Stimulated activated CD4-positive, alpha-beta T cell treated with anti-CD3 and anti-CD28 coated beads, Interleukin-4, amount 100 ng/mL, for 24 hours (primary cell): ENCODE measurements around the gene RNF212B.

Source experiments
- DNase-seq: peaks from one replicate; pipeline ENCODE4 v3.0.0-alpha.2; 2020

RNF212B gene

GRCh38 chr14:23297611-23298277 lies 60.0 kb downstream of the RNF212B start:
- DNase-seq = no peak

- no peak for DNase-seq
Observed at GRCh38 chr14:23299211-23299957, 61.6 kb downstream of the RNF212B start.

- no peak for DNase-seq
Observed at GRCh38 chr14:23299986-23300686, 62.4 kb downstream of the RNF212B start.

- DNase-seq = no peak
Observed at GRCh38 chr14:23300687-23301223, 63.0 kb downstream of the RNF212B start.

- peak; percentile 96 for DNase-seq
Observed at GRCh38 chr14:23301288-23301968, 63.7 kb downstream of the RNF212B start.

GRCh38 chr14:23301969-23302289 lies 64.2 kb downstream of the RNF212B start:
- DNase-seq = no peak

- peak; percentile 87 for DNase-seq
Observed at GRCh38 chr14:23302290-23303225, 64.8 kb downstream of the RNF212B start, which contains the start of gene PPP1R3E. TSS of gene PPP1R3E (minus strand) at chr14:23302859. CDS start at chr14:23302576, 283 bp downstream.

GRCh38 chr14:23306412-23307145 lies 68.8 kb downstream of the RNF212B start, which contains the start of gene BCL2L2:
TSS of gene BCL2L2 (plus strand) at chr14:23306833. CDS start at chr14:23307768, 935 bp downstream.
- DNase-seq = no peak

- DNase-seq = no peak
Observed at GRCh38 chr14:23307146-23307530, 69.4 kb downstream of the RNF212B start.

GRCh38 chr14:23307687-23308644 lies 70.2 kb downstream of the RNF212B start:
- no peak for DNase-seq

GRCh38 chr14:23308721-23309445 lies 71.1 kb downstream of the RNF212B start:
- no peak for DNase-seq

- no peak for DNase-seq
Observed at GRCh38 chr14:23310546-23310945, 72.8 kb downstream of the RNF212B start.

GRCh38 chr14:23316300-23316699 lies 78.6 kb downstream of the RNF212B start:
- DNase-seq = no peak

- DNase-seq = no peak
Observed at GRCh38 chr14:23319746-23320583, 82.2 kb downstream of the RNF212B start.

- DNase-seq = peak; percentile 98
Observed at GRCh38 chr14:23320584-23321571, 83.1 kb downstream of the RNF212B start, which contains the start of gene PABPN1. TSS of gene PABPN1 (plus strand) at chr14:23321457. CDS start at chr14:23321470, 13 bp downstream.
